ENCODE results near the gene MGST3.
A peak's percentile ranks its signal among the peaks of the same experiment; 100 is the strongest.
"Not testable (repeated sequence)": the region's sequence is repeated elsewhere in the genome, so short reads cannot be mapped to it uniquely, and the experiment has no call there.

Gene MGST3

GRCh38 chr1:165658766-165659580, 27.9 kb downstream of the MGST3 start:
- not testable (repeated sequence) for FAIRE-seq

GRCh38 chr1:165659581-165659895, 28.5 kb downstream of the MGST3 start:
- no peak for FAIRE-seq

DNA sequence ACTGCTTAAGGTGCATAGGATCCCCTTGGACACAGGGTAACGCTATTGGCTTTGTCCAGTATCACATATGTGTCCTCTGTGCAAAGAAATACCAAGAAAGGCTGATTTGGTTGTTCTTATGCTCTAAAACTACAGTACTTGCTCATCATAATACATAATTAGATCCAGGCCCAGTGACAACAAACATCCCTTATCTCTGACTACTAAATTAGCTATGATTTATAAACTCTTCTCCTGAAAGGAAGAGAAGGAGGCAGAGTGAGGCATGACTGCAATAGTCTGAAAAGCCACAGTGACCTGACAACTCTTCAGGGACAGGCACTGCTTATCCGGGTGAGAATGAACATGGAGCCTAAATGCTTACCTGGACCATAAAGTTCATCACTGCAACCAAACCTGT, 30.7 kb downstream of the MGST3 start:
- no peak for FAIRE-seq

DNA sequence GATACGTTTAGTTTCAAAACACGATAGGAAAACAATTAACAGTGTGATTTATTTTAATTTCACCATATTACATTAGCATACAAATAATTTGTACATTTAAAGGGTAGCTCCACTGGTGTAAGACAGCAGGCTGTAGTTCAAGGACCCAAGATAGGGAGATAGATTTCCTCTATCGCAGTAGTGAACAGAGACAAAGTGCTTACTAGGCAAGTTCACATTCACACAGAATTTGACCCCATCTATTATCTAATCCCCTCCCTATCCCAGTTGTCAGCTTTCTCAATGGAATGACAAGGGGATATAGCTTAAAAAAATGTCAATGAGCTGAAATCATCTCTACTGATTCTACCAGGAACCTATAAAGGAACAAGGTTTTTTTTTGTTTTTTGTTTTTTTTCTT, 31.2 kb downstream of the MGST3 start:
- no peak for FAIRE-seq

DNA sequence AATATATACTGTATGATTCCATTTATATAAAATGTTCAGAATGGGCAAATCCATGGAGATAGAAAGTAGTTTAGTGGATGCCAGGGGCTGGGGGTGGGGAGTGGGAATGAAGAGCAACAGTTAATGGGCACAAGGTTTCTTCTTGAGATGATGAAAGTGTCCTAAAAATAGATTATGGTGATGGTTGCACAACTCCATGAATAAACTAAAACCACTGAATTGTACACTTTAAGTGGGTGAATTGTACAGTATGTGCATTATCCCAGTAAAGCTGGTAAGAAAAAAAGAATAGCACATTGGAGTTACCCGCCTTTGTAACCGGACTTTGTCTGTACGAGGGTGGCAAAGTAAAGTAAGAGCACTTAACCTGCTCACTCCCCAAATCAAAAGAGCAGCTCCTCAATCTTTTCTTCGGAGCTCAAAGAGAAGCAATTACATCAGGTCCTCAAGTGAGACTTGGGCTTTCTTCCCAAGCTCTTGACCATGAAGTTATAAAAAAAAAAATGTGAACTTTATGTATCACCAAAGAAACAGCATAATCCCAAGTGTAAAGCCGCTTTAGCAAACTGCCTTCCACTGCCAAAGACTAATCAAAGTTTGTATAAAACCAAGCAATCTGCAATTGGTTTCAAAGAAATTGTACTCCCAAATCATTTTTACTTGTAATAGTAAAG, 35.3 kb downstream of the MGST3 start:
- FAIRE-seq = no peak

DNA sequence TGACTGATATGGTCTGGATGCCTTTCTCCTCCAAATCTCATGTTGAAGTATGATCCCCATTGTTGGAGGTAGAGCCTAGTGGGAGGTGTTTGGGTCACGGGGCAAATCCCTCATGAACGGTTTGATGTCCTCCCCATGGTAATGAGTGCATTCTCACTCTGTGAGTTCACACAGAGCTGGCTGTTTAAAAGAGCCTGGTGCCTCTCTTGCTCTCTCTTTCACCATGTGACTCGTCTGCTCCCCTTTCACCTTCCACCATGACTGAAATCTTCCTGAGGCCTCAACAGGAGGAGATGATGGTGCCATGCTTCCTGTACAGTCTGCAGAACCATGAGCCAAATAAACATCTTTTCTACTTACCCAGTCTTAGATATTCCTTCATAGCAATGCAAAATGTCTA, 37.1 kb downstream of the MGST3 start:
- FAIRE-seq = no peak

DNA sequence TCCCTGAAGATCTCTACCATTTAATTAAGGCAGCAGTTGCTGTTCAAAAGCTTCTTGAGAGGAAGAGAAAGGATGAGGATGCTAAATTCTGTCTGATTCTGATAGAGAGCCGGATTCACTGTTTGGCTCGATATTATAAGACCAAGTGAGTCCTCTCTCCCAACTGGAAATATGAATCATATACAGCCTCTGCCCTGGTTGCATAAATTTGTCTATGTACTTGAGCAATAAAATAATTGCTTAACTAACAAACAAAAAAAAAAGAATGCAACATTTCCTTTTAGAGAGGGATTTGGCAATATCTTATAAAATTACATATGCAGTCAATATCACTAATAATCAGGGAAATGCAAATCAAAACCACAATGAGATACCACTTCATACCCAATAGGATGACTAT, 40.5 kb downstream of the MGST3 start:
- FAIRE-seq = no peak

DNA sequence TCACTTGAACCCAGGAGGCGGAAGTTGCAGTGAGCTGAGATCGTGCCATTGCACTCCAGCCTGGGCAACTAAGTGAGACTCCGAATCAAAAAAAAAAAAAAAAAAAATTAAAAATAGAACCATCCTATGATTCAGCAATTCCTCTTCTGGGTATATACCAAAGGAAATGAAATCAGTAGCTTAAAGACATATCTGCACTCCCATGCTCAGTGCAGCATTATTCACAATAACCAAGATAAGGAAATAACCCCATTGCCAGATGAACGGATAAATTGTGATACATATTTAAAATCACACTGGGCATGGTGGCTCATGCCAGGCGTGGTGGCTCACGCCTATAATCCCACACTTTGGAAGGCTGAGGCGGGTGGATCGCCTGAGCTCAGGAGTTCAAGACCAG, 43.6 kb downstream of the MGST3 start:
- no peak for FAIRE-seq

DNA sequence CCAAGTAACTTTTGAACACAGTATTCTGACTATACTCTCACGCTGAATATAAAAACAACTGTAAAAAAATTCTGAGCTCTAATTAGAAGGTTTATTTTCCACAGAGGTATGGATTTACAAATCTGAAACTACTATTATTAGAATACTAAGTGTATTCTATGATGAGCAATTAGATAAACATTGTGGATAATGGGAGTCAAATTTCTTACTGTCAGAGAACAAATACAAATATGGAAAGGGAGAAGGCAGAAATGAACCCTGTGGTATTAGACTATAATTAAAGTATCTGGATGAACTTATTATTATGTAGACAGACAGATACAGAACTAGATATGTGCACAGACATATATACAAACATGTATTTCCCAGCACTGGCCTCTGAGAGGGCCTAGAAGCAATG, 44.8 kb downstream of the MGST3 start:
- no peak for FAIRE-seq

DNA sequence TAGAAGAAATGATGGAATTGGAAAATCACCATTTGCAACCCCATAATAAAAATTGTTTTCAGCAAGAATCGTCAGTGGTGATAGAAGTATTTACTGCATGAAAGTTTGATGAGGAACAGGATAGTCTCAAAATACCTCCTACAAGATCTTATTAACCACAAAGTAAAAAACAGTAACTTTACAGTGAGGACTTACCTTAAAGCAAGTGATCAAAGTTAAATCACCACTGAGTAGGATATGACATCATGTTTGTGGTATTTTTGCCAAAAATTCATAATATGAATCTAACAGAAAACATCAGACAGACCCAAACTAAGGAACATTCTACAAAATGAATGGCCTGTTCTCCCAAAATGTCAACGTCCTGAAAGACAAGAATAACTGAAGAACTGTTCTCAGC, 47.5 kb downstream of the MGST3 start:
- FAIRE-seq = no peak

- no peak for FAIRE-seq
Observed at GRCh38 chr1:165679282-165680036, 48.4 kb downstream of the MGST3 start.

DNA sequence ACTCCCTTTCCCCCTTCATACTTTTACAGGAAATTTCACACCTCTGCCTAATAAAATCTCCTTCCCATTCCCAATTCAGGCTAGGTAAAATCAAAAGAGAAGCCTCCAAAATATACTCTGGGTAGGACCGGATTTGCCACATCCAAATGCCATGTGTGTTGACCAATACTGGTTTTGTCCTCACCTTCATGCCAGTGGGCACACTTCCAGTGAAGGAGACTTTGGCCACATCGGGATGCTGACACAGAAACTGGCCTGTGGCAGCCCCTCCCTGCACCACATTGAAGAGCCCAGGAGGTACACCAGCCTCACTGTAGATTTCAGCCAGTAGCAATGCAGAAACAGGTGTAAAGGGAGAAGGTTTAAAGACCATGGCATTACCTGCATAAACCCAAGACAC, 49.3 kb downstream of the MGST3 start:
- no peak for FAIRE-seq

DNA sequence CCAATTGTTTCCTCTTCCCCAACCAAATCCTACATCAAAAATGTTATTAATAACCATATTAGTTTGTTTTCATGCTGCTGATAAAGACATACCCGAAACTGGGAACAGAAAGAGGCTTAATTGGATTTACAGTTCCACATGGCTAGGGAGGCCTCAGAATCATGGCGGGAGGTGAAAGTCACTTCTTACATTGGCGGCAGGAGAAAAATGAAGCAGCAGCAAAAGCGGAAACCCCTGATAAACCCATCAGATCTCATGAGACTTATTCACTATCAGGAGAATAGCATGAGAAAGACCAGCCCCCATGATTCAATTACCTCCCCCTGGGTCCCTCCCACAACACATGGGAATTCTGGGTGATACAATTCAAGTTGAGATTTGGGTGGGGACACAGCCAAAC, 49.7 kb downstream of the MGST3 start:
- not testable (repeated sequence) for FAIRE-seq

GRCh38 chr1:165683848-165684485, 52.9 kb downstream of the MGST3 start:
- no peak for FAIRE-seq

DNA sequence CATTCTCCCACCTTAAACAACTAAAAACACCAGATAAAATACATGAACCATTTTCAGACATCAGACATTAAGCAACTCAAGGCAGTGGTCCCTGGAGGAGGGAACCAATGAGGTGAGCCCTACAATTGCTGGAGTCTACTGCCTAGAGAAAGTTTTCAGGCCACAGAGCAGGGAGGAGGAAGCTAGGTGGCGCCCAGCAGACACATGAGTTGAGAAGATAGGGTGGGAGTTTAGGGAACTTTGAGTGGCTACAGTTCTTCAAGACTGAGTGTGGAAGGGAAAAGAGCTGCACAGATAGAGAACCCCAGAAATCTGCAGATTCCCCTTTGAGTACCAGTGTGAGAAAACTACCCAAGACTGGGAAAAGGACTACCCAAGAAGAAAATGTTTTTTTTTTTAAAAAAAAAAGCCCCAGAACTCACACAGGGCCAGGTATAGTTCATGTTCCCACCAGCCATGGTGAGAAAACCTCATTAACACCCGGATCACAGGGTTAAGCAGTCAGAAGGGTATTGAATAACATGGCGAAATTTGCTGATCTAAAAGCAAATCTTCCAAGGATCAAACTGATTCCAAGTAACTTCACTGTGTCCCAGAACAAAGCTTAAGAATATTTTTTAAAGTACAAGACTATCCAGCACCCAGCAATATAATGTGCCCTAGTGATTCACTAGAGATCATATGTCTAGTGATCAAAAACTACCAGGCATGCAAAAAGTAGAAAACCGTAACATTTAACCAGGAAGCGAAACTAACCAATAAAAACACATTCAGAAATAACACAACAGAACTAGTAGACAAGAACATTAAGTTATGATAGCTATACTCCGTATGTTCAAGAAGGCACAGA, 55.3 kb downstream of the MGST3 start:
- peak; percentile 53 for FAIRE-seq

DNA sequence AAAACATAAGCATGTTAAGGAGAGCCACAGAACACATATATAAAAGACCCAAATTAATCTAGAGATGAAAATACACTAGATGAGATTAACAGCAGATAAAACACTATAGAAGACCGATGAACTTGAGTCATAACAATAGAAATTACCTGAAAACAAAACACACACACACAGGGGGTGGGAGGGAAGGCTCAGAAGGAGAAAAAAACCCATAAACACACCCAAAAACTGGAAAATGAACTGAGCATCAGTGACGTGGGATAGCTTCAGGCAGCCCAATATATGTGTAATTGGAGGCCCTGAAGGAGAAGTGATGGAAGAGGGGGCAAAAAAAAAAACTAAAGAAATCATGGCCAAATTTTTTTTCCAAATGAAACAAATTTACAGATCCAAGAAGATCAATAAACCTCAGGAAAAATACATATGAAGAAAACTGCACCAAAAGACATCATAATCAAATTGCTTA, 56.0 kb downstream of the MGST3 start:
- no peak for FAIRE-seq

- no peak for FAIRE-seq
Observed at GRCh38 chr1:165688046-165688445, 57.0 kb downstream of the MGST3 start.

DNA sequence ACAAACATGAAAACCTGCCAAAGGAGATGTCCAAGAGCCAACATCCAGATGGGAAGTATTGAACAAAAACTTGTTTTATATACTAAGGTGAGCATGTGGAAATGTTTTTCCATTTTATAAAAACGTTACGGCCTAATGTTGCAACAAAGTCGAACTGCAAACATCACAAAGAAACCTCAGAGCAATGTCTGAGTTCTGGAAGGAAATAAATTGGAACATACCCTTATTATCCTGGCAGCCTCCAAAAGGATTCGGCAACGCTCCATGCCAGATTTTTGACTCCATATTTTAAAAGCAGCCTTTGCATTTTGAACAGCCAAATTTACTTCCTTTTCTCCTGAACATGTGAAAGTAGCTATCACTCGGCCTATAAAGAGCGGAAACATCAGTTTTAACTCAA, 64.0 kb downstream of the MGST3 start:
- no peak for FAIRE-seq

DNA sequence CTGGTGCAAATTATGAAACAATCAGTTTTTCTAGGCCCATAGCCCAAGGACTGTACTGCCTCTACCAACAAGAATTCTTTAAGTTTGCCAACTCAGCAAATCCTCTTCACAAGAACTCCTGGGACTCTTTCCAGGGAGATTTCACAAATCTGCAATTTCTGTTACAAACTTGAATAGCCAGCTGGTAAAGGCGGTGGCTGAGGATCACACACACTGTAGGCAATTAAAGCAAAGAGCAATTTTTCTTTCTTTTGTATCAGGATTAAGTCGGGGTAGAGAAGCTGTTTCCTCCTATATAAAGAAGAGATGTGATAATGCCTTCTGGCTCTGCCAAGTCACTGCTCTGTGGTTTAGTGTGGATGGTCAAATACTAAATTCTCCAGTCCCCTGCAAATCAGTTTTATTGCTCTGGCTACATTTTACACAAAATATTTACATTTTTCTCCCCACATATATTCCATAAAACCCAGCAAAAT, 65.6 kb downstream of the MGST3 start:
- no peak for FAIRE-seq

GRCh38 chr1:165697491-165697880, 66.5 kb downstream of the MGST3 start:
- no peak for FAIRE-seq

DNA sequence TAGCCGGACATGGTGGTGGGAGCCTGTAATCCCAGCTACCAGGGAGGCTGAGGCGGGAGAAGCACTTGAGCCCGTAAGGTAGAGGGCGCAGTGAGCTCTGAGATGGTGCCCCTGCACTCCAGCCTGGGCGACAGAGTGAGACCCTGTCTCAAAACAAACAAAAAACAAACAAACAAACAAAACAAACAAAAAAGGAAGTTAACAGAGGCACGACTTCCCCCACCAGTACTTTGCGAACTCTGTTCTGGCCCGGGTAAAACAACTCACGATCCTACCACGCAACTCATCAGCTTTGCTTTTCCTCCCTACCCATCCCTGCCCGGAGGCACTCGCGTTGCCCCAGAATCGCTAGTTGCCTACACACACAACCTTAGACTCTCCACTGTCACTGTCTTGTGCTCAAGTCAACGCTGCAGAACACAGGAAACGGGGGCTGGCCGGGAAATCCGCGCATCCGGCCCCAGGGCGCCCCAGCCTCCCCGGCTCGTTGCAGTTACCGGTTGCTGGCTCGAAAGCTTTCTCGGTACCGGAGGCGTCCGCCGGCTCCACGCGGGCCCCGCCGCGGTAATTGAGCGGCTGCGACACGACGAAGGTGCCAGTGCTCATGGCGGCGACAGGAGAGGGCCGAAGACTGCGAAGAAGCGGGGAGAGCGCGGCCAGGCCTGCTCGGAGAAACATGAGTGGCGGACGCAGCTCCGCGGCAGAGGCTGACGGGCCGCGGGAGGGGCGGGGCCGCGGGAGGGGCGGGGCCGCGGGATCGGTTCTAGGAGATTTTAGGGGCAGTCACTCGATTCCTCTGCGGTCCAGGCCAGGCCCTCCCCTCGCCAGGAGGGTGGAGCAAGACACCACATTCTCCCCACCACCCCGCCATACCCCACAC, 67.1 kb downstream of the MGST3 start, which contains the start of gene ALDH9A1:
Gene ALDH9A1 (minus strand): TSS at position 682 of the 880 bp plus-strand sequence. CDS start 4 bp downstream, at position 678.
- FAIRE-seq = no peak
